Stimulated activated CD4-positive, alpha-beta T cell treated with anti-CD3 and anti-CD28 coated beads, Interleukin-1b, Interleukin-23, amount 100 ng/mL, for 4 hours (primary cell): ENCODE results near the gene SNX15.

Source experiments
- DNase-seq, 2 donors: peaks; one replicate each; pipeline ENCODE4 v3.0.0-alpha.2; 2020; ENCODE audit warnings: low read depth in 2 of 2

Gene SNX15

DNA sequence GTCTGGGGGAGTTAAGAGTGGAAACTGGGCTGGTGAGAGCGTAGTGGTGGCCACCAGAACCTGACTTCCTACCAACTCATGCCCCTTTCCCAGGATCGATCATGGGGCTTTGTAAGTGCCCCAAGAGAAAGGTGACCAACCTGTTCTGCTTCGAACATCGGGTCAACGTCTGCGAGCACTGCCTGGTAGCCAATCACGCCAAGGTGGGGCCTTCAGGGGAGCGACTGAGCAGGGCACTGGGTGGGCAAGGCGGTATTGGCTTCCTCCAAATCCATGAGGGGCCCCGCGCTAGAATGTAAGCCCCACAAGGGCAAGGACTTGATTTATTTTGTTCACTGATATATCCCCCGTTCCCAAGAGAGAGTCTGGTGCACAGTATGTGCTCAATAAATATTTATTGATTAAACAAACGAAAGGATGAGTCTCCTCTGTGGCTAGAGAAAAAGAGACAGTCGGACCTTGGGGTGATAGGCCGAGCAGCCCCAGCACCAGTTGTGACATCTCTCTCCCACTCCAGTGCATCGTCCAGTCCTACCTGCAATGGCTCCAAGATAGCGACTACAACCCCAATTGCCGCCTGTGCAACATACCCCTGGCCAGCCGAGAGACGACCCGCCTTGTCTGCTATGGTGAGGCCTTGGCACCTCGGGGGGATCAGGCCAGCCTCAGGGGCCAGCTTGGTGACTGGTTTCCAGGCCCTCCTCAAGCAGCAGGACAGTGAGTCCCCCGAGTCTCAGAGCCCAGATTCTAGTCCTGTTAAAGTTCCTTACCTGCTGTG, 57.5 kb downstream of the SNX15 start:
- no peak for DNase-seq

DNA sequence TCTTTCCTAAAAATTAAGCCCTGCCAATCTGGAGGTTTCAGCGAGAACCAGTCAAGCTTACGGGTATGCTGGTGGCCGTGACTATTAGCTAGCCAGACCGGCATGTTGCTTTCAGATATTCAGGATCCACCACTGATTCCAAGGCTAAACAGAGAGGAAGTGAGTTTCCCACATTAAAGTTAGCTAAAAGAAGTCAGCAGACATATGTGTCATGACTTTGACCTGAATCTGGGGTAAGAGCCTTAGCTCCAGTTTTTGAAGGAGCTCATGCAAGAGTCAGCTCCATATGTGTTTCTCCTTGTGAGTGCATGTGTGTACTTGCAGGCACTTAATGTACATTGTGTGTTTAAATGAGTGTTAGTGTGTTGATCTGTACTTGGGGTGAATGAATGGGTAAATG, 58.2 kb downstream of the SNX15 start:
- DNase-seq = no peak

DNA sequence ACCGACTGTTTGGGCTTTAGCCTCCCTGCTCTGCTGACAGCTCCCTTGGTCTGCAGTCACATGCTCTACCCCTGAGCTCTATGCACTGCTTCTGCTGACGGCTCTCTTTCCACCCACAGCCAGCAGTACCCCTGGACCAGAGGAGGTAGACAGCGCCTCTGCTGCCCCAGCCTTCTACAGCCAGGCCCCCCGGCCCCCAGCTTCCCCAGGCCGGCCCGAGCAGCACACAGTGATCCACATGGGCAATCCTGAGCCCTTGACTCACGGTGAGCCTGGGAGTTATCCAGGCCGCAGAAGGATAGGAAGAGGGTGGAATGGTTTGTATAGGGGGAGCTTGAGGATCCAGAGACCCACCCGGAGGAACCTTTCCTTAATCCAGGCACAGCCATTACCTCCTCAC, 59.6 kb downstream of the SNX15 start:
- DNase-seq = no peak

DNA sequence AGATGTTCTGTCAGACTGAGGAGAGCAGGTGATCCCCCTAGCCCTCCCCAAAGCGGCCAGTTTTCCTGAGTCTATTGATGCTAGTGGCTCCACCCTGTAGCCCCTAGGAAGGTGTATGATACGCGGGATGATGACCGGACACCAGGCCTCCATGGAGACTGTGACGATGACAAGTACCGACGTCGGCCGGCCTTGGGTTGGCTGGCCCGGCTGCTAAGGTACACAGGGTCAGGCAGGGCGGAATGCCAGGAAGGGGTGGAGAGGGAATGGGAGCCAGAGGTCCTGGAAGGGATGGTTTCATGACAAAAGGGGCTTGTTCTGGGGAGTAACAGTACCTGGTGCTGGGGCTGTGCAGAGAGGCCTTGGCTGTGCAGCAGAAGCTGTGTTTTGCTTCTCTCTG, 60.0 kb downstream of the SNX15 start:
- DNase-seq = no peak

DNA sequence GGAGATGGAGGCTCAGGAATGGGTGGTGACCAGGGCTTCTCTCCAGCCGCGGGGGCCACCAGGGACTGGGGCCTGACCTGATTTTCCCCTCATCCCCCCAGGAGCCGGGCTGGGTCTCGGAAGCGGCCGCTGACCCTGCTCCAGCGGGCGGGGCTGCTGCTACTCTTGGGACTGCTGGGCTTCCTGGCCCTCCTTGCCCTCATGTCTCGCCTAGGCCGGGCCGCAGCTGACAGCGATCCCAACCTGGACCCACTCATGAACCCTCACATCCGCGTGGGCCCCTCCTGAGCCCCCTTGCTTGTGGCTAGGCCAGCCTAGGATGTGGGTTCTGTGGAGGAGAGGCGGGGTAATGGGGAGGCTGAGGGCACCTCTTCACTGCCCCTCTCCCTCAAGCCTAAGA, 60.6 kb downstream of the SNX15 start:
- no peak for DNase-seq

DNA sequence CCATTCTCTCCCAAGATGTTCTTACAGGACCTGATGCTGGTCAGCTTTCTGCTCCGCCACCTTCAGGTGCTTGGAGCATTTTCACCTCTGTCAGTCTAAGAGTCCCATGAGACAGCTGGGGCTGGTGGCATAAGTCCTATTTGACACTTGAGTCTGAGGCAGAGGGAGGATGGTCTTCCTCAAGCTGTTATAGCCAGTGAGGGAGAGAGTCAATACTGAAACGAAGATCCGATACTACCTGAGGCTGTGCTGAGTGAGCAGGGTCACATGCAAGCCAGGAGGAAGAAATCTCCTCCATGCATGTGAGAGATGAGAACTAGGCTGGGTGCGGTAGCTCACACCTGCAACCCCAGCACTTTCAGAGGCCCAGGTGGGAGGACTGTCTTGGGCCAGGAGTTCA, 62.4 kb downstream of the SNX15 start:
- DNase-seq = no peak
